IMR-90 (cell line): ENCODE measurements around the gene POLR1C. TPM values are rescaled to one million over a fixed set of nuclear protein-coding genes. Genes with fewer than 3 reads are reported as not detected.

Source experiments
- ATAC-seq: fragments of 200-7000 bp; cut with Tn5 transposase; 2 replicates; pipeline ENCODE4 v1.9.1; 2020; ENCODE audit warnings: low read depth, mild to moderate bottlenecking, moderate library complexity
- BruUV-seq: library from RNA; stranded (reverse); fragments of 400-500 nt; replicated peaks from 2 replicates; lab custom pipeline; 2021; lab: Mats Ljungman, UMichigan
- CTCF ChIA-PET: fragments of 300-600 bp; formaldehyde crosslinking; extraction: SDS; loops from one replicate; lab custom pipeline; 2021; ENCODE audit warnings: antibody characterized with exemption; lab: Yijun Ruan, JAX
- POLR2A ChIA-PET: fragments of 300-600 bp; sonication (Branson Sonifier 250); formaldehyde crosslinking; loops from one replicate; lab custom pipeline; 2022; ENCODE audit warnings: antibody characterized with exemption; ENCODE audit not compliant: unreplicated experiment; lab: Charles Lee
- DNase-seq: peaks from one replicate; pipeline ENCODE4 v3.0.0; 2013
- H2AFZ ChIP-seq: replicated peaks from 2 replicates; pipeline ENCODE3; 2013; ENCODE audit warnings: low read length, mild to moderate bottlenecking; ENCODE audit not compliant: poor library complexity
- H2AK5ac ChIP-seq: 2 replicates; pipeline ENCODE4 v1.6.1; 2013; ENCODE audit warnings: low read depth, low read length, inconsistent platforms
- H2AK9ac ChIP-seq: replicated peaks from 2 replicates; pipeline ENCODE3; 2013; ENCODE audit warnings: mild to moderate bottlenecking, low read depth, low read length, moderate library complexity; ENCODE audit not compliant: poor library complexity
- H2BK120ac ChIP-seq: 2 replicates; pipeline ENCODE4 v1.6.1; 2013; ENCODE audit warnings: low read depth, low read length, inconsistent platforms
- H2BK15ac ChIP-seq: 3 replicates; pipeline ENCODE4 v1.6.1; 2013; ENCODE audit warnings: low read depth, low read length, inconsistent platforms
- H2BK20ac ChIP-seq: 2 replicates; pipeline ENCODE4 v1.6.1; 2013; ENCODE audit warnings: low read depth, mild to moderate bottlenecking, inconsistent platforms, low read length, moderate library complexity
- H2BK5ac ChIP-seq: 2 replicates; pipeline ENCODE4 v1.6.1; 2013; ENCODE audit warnings: mild to moderate bottlenecking, low read depth, low read length, inconsistent platforms; ENCODE audit not compliant: poor library complexity, severe bottlenecking
- H3K14ac ChIP-seq: replicated peaks from 2 replicates; pipeline ENCODE4 v1.6.1; 2013; ENCODE audit warnings: low read depth, low read length, inconsistent platforms
- H3K18ac ChIP-seq: 2 replicates; pipeline ENCODE4 v1.6.1; 2013; ENCODE audit warnings: low read depth, low read length, control low read depth
- H3K23ac ChIP-seq: 2 replicates; pipeline ENCODE4 v1.6.1; 2013; ENCODE audit warnings: low read depth, low read length, inconsistent platforms
- H3K27ac ChIP-seq: 2 replicates; pipeline ENCODE4 v1.5.1; 2013; ENCODE audit warnings: mild to moderate bottlenecking, control low read depth, low read length; ENCODE audit not compliant: insufficient read depth
- H3K27me3 ChIP-seq: 2 replicates; pipeline ENCODE4 v1.6.1; 2013; ENCODE audit warnings: low read length; ENCODE audit not compliant: control insufficient read depth, insufficient read depth
- H3K36me3 ChIP-seq: 2 replicates; pipeline ENCODE4 v1.6.1; 2013; ENCODE audit warnings: low read length, mixed read lengths; ENCODE audit not compliant: control insufficient read depth, insufficient read depth
- H3K4ac ChIP-seq: 2 replicates; pipeline ENCODE4 v1.6.1; 2013; ENCODE audit warnings: low read depth, low read length, inconsistent platforms
- H3K4me1 ChIP-seq: 2 replicates; pipeline ENCODE4 v1.6.1; 2013; ENCODE audit warnings: low read length, mixed read lengths; ENCODE audit not compliant: control insufficient read depth, insufficient read depth
- H3K4me2 ChIP-seq: 2 replicates; pipeline ENCODE4 v1.6.1; 2013; ENCODE audit warnings: low read depth, mild to moderate bottlenecking, control low read depth, low read length, moderate library complexity
- H3K4me3 ChIP-seq: 2 replicates; pipeline ENCODE4 v1.5.1; 2013; ENCODE audit warnings: low read depth, mild to moderate bottlenecking, control low read depth, low read length, moderate library complexity; ENCODE audit not compliant: insufficient read depth
- H3K56ac ChIP-seq: 2 replicates; pipeline ENCODE4 v1.6.1; 2013; ENCODE audit warnings: low read length, inconsistent platforms; ENCODE audit not compliant: insufficient read depth; ENCODE audit errors: extremely low read depth
- H3K79me1 ChIP-seq, 2 experiments: 2 replicates each; pipeline ENCODE4 v1.6.1; 2013; ENCODE audit warnings: low read length in 2 of 2, inconsistent platforms in 1 of 2, low read depth in 1 of 2
- H3K9ac ChIP-seq: 2 replicates; pipeline ENCODE4 v1.6.1; 2013; ENCODE audit warnings: low read depth, low read length, control low read depth
- H3K9me1 ChIP-seq: 2 replicates; pipeline ENCODE4 v1.6.1; 2013; ENCODE audit warnings: low read length, inconsistent platforms; ENCODE audit not compliant: insufficient read depth
- H3K9me3 ChIP-seq: 2 replicates; pipeline ENCODE4 v1.6.1; 2013; ENCODE audit warnings: low read length; ENCODE audit not compliant: control insufficient read depth, insufficient read depth
- H4K20me1 ChIP-seq: 2 replicates; pipeline ENCODE4 v1.6.1; 2013; ENCODE audit warnings: low read length, inconsistent platforms; ENCODE audit not compliant: insufficient read depth
- H4K5ac ChIP-seq: 2 replicates; pipeline ENCODE4 v1.6.1; 2013; ENCODE audit warnings: mild to moderate bottlenecking, low read depth, low read length, control low read depth
- H4K8ac ChIP-seq, 2 experiments: 2 replicates each; pipeline ENCODE4 v1.6.1; 2013; ENCODE audit warnings: low read depth in 2 of 2, low read length in 2 of 2, control low read depth in 1 of 2, inconsistent platforms in 1 of 2
- H4K91ac ChIP-seq: 2 replicates; pipeline ENCODE4 v1.6.1; 2013; ENCODE audit warnings: low read depth, low read length, inconsistent platforms; ENCODE audit not compliant: insufficient read depth
- BHLHE40 ChIP-seq: fragments of 150-350 bp; IDR thresholded peaks from 2 replicates; pipeline ENCODE4 v1.6.1; 2016; ENCODE audit warnings: mild to moderate bottlenecking, low read depth, low read length
- CEBPB ChIP-seq: IDR thresholded peaks from 2 replicates; pipeline ENCODE4 v1.6.1; 2012; ENCODE audit warnings: low read depth, low read length, improper control_type of control experiment
- CHD1 ChIP-seq: IDR thresholded peaks from 2 replicates; pipeline ENCODE4 v1.6.1; 2012; ENCODE audit warnings: low read depth, low read length, improper control_type of control experiment
- FOS ChIP-seq: fragments of 150-350 bp; IDR thresholded peaks from 2 replicates; pipeline ENCODE4 v1.6.1; 2016; ENCODE audit warnings: low read depth, low read length
- MAFK ChIP-seq: IDR thresholded peaks from 2 replicates; pipeline ENCODE4 v1.6.1; 2012; ENCODE audit warnings: low read depth, low read length, improper control_type of control experiment
- MXI1 ChIP-seq: IDR thresholded peaks from 2 replicates; pipeline ENCODE4 v1.6.1; 2012; ENCODE audit warnings: low read depth, mild to moderate bottlenecking, low read length, moderate library complexity, borderline replicate concordance
- NFE2L2 ChIP-seq: fragments of 150-350 bp; IDR thresholded peaks from 2 replicates; pipeline ENCODE4 v1.6.1; 2016; ENCODE audit warnings: low read depth, mild to moderate bottlenecking, low read length
- POLR2A ChIP-seq: IDR thresholded peaks from 2 replicates; pipeline ENCODE4 v1.6.1; 2012; ENCODE audit warnings: mild to moderate bottlenecking, low read depth, low read length
- RAD21 ChIP-seq: IDR thresholded peaks from 2 replicates; pipeline ENCODE4 v1.6.1; 2012; ENCODE audit warnings: low read length, improper control_type of control experiment
- RCOR1 ChIP-seq: IDR thresholded peaks from 2 replicates; pipeline ENCODE4 v1.6.1; 2012; ENCODE audit warnings: mild to moderate bottlenecking, low read length, improper control_type of control experiment; ENCODE audit not compliant: insufficient replicate concordance
- SMC3 ChIP-seq: fragments of 150-350 bp; IDR thresholded peaks from 2 replicates; pipeline ENCODE4 v1.6.1; 2016; ENCODE audit warnings: low read depth, mild to moderate bottlenecking, antibody characterized with exemption, low read length, moderate library complexity
- WGBS, 2 experiments: methylation state at CpG; one replicate each; pipeline versions ENCODE4 v1.1.5 to v1.1.7; 2013; ENCODE audit warnings: missing lambda C conversion rate in 2 of 2; ENCODE audit not compliant: insufficient read length in 1 of 2; ENCODE audit errors: extremely low coverage in 2 of 2; 5-methylcytosine and 5-hydroxymethylcytosine counted together
- dilution Hi-C: fragments of 300-500 bp; cut with HindIII; formaldehyde crosslinking; loops from one replicate; pipeline ENCODE4 v1.14.3; 2018; ENCODE audit warnings: low sequenced_read_pairs; ENCODE audit not compliant: unreplicated experiment
- in situ Hi-C: fragments of 300-500 bp; cut with MboI; formaldehyde crosslinking; loops from 3 replicates; pipeline ENCODE4 v1.14.3; 2019; ENCODE audit warnings: low sequenced_read_pairs, inconsistent platforms, mixed read lengths
- intact Hi-C: fragments of 100-400 bp; cut with micrococcal nuclease; formaldehyde crosslinking; loops from 2 replicates; pipeline ENCODE4 v1.10.0; 2022
- polyA plus RNA-seq, 3 experiments: library from polyadenylated mRNA; depleted of rRNA; stranded (reverse); fragments of >200 nt; gene quantifications; 2 replicates each; pipeline ENCODE4 v1.2.3, GENCODE V29; 2012; ENCODE audit warnings: low replicate concordance in 1 of 3
- total RNA-seq: library from RNA; depleted of rRNA; stranded (reverse); fragments of >200 nt; gene quantifications from 2 replicates; pipeline ENCODE4 v1.2.3, GENCODE V29; 2012
- TF ChIP-seq, protein P1 (sequence below): conservative IDR thresholded peaks from 2 replicates; pipeline ENCODE4 v1.5.1; 2012; ENCODE audit warnings: mild to moderate bottlenecking, low read depth, low read length, improper control_type of control experiment
- TF ChIP-seq, protein P2 (sequence below): fragments of 150-350 bp; IDR thresholded peaks from 2 replicates; pipeline ENCODE4 v1.6.1; 2017; ENCODE audit warnings: mild to moderate bottlenecking, antibody characterized with exemption, low read length, low read depth
- TF ChIP-seq, protein P3 (sequence below): fragments of 150-350 bp; IDR thresholded peaks from 2 replicates; pipeline ENCODE4 v1.6.1; 2016; ENCODE audit warnings: low read depth, mild to moderate bottlenecking, low read length, moderate library complexity, borderline replicate concordance

Gene POLR1C
- total and polyA plus RNA-seq, 2 of the 4 experiments (the other 2 are of a cell fraction) = 46.1 to 72.6 TPM

DNA sequence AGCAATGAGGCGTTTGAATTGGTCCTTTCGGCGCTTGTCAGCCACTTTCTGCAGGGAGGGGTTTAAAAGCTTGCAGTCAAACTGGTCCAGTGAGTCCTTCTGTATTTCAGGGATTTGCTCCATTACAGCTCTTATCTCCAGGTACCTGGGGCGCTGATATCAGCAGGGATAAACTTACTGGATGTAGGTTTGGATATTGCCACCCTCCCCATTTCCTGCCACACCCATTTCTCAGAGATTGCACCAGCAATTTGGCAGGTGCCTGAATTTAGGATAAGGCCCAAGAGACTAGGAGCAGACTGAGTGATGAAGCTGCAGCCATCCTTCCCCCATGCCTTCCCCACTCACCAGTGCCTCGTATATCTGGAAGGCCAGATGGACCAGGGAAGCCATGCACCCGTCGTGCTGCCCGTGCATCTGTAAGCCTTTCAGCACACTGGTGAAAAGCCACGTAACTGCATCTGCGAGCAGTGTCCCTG, 7.6 kb downstream of the POLR1C start:
- Histone ChIP-seq H3K9me3 (no peaks in the 10 kb centered on the region), H4K91ac (no peak overlapping the region), H3K4me2 (no peak overlapping the region), H2BK20ac (no peak overlapping the region), H2BK120ac (no peak overlapping the region), H4K5ac (no peak overlapping the region), H3K36me3 (peaks cover 74% of the 10 kb centered on the region), H3K14ac (no peak overlapping the region), H3K4ac (no peak overlapping the region), H3K27me3 (no peaks in the 10 kb centered on the region), H2AFZ (no peak overlapping the region), H3K9ac (no peak overlapping the region), H2BK5ac (no peak overlapping the region), H3K79me1 (peaks cover 6 to 21% of the 10 kb centered on the region in 2 experiments), H2AK5ac (no peak overlapping the region), H3K18ac (no peak overlapping the region), H3K9me1 (peaks cover 5% of the 10 kb centered on the region; the same call in 1 of the 2 replicates), H2AK9ac (no peak overlapping the region), H3K4me3 (no peak overlapping the region), H3K23ac (no peak overlapping the region), H2BK15ac (no peak overlapping the region), H4K8ac (no peak overlapping the region), H3K4me1 (peaks cover 3% of the 10 kb centered on the region), H4K20me1 (no peaks in the 10 kb centered on the region), H3K56ac (no peak overlapping the region), H3K27ac (no peak overlapping the region)
- WGBS, 2 experiments = 100% methylated on average over 3 of the region's 10 CpGs; no CpG with 5 or more reads in 1 of the 2 experiments
- BruUV-seq = no TSS peak
- DNase-seq (no peak), ATAC-seq (no peak)
- POLR2A ChIA-PET = no interaction called here
- TF ChIP-seq BHLHE40 (no peak), MAFK (no peak), SMC3 (no peak), MXI1 (no peak), RAD21 (no peak), CHD1 (no peak), CEBPB (no peak), POLR2A (no peak), FOS (no peak), NFE2L2 (no peak), RCOR1 (no peak)
- TF ChIP-seq, protein P1, sequence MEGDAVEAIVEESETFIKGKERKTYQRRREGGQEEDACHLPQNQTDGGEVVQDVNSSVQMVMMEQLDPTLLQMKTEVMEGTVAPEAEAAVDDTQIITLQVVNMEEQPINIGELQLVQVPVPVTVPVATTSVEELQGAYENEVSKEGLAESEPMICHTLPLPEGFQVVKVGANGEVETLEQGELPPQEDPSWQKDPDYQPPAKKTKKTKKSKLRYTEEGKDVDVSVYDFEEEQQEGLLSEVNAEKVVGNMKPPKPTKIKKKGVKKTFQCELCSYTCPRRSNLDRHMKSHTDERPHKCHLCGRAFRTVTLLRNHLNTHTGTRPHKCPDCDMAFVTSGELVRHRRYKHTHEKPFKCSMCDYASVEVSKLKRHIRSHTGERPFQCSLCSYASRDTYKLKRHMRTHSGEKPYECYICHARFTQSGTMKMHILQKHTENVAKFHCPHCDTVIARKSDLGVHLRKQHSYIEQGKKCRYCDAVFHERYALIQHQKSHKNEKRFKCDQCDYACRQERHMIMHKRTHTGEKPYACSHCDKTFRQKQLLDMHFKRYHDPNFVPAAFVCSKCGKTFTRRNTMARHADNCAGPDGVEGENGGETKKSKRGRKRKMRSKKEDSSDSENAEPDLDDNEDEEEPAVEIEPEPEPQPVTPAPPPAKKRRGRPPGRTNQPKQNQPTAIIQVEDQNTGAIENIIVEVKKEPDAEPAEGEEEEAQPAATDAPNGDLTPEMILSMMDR = no peak
- TF ChIP-seq, protein P2, sequence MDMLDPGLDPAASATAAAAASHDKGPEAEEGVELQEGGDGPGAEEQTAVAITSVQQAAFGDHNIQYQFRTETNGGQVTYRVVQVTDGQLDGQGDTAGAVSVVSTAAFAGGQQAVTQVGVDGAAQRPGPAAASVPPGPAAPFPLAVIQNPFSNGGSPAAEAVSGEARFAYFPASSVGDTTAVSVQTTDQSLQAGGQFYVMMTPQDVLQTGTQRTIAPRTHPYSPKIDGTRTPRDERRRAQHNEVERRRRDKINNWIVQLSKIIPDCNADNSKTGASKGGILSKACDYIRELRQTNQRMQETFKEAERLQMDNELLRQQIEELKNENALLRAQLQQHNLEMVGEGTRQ = no peak
- TF ChIP-seq, protein P3, sequence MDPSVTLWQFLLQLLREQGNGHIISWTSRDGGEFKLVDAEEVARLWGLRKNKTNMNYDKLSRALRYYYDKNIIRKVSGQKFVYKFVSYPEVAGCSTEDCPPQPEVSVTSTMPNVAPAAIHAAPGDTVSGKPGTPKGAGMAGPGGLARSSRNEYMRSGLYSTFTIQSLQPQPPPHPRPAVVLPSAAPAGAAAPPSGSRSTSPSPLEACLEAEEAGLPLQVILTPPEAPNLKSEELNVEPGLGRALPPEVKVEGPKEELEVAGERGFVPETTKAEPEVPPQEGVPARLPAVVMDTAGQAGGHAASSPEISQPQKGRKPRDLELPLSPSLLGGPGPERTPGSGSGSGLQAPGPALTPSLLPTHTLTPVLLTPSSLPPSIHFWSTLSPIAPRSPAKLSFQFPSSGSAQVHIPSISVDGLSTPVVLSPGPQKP = no peak
- dilution Hi-C loops (no loop called here), intact Hi-C loops (loop anchor here (5.0 kb wide), 1 partner anchor 38 kb away; no protein-coding TSS in a partner anchor), in situ Hi-C loops (no loop called here)
- CTCF ChIA-PET = no interaction called here
